IPS DF 19.7 (cell line): Measurements from ENCODE around the gene CRIM1.

Experiments
- DNase-seq: peaks from one replicate; pipeline ENCODE4 v3.0.0-alpha.2; 2013; ENCODE audit warnings: low read depth, low spot score

Gene CRIM1

DNA sequence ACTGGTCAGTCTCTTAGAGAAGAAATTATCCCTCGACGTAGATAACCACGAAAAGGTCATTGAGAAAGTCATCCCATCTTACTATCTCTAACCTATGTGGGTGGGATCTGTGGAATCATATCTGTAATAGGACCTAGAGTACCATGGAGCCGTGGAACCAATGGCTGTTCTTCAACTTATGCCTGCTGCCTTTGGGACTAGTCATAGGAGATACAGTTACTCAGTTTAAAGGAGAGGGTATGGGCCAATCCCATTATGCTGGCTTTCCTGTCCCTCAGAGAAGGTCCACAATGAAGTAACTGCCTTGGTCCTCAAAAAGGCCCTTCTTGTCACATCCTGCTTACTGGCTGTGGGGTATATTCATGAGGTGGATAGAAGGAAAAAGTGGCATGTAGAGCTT lies 164.9 kb downstream of the CRIM1 start:
- no peak for DNase-seq

DNA sequence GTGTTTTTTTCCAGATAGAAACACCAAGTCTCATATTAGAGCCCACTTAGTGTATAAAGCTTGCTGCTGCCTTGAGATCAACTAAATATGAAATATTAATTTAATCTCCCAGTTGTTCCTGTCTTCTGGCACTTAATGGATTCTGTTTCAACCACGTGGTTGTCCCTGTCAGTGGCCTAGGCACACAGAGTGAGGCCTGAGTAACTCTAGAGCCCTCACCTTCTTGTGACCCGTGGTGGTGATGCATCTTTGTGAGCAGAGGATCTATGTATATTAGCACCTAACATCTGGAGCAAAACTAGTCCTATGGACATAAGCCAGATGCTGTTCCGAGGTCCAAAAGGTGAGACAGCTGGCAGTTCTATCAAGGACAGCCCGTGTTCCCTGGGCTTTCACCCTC lies 167.6 kb downstream of the CRIM1 start:
- no peak for DNase-seq

GRCh38 chr2:36525245-36525644 lies 169.7 kb downstream of the CRIM1 start:
- DNase-seq = no peak

DNA sequence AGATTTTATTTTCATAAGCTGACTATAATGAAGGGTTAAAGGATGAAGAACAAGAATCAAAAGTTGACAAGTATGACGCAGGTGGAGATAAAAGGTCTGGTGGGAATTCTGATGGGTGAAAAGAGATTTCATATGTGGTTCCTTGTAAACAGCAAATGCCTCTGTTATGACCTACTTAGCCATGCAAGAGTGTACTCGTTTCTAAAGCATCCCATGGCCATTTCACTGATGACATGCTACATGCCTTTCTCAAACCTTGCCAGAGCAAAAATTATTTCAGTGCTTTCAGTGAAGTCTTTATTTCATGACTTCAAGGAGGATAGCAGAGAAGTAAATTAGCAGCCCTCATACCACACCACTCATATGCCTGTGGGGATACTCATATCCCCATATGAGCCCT lies 170.6 kb downstream of the CRIM1 start:
- DNase-seq = no peak

- DNase-seq = no peak
These were observed 172.7 kb downstream of the CRIM1 start for GRCh38 chr2:36528274-36528673.

GRCh38 chr2:36528766-36529392 lies 173.3 kb downstream of the CRIM1 start:
- no peak for DNase-seq

DNA sequence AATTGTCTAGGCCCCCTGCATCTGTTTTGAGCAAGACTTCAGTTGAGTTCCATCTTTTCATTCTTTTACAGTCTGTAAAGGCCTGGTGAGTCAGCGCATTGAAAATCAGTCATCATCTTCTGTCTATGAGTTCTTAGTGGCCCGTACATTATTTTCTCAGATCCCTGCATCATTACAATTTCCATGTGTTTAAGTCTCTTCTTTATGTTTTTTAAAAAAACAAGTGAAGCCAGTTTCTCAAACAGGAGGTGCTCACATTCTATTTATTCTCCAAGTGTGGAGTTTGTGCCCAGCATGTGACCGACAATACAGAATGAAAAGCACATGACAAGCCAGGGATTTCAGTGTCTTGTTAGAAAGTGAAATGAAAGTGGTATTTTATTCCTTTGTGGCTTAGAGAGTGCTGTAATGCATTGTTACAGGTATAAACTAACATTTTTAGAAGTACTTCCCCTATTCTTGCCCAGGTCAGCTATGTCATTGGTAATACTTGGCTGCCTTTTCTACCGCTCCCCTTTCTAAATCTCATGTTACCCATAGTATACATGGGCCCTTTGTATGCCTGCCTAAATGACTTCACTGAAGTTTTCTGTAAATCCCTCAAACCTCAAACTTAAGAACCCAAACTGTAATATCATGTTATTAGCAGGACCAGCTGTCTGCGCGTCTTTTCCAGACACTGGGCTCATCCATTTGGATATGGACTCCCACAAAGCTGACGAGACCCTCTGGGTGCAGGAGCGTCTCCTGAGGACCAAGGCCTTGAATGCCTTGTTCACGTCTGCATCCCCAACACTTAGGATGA lies 174.8 kb downstream of the CRIM1 start:
- no peak for DNase-seq

DNA sequence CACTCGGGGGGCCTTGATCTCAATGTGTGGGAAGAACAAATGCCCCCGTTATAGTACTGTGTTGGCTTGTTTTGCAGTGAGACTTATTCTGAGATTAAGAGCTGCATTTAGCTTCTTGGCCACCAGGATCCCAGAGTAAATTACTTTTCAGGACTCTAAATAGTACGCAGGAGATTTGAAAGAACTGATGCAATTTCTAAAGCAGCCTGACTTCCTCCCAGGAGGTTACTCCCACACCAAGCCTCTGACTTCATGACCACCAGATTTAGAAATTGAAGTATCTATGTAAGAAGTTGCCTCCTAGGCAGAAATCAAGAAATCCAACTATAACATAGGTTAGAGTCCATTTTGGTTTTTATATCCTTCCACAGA lies 175.4 kb downstream of the CRIM1 start:
- DNase-seq = no peak

DNA sequence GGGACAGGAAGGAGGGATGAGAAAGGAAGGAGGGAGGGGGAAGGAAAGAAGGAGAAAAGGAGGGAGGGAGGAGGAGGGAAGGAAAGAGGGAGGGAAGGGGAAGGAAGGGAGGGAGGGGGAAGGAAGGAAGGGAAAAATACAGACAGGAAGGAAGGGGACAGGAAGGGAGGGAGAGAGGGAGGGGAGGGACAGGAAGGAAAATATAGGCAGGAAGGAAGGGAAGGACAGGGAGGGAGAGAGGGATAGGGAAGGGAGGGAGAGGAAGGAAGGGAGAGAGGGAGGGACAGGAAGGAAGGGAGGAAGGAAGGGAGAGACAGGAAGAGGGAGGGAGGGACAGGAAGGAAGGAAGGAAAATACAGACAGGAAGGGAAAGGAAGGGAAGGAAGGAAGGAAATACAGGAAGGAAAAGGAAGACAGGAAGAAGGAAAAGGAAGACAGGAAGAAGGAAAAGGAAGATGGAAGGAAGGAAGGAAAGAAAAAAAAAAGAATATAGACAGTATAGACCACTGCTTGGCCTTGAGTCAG lies 178.8 kb downstream of the CRIM1 start:
- no peak for DNase-seq

GRCh38 chr2:36535099-36535498 lies 179.5 kb downstream of the CRIM1 start:
- no peak for DNase-seq

- DNase-seq = no peak
These were observed 181.2 kb downstream of the CRIM1 start for GRCh38 chr2:36536776-36537175.

- no peak for DNase-seq
These were observed 182.8 kb downstream of the CRIM1 start for GRCh38 chr2:36538335-36538734.

DNA sequence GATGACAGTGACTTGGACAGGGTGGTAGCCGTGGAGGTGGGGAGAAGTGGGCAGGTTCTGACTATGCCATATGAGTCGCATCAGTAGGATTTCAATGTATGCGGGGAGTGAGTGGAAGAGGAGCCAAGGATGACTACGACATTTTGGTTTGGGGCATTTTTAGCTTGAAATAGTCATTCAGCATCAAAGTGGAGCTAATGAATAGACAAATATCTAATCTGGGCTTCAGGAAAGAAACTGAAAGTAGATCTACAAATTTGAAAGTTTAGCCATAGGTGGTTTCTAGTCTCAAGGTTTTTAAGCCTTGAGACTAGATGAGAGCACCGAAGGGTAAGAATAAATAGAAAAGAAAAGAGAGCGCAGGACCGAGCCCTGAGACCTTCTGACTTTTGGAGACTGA lies 184.1 kb downstream of the CRIM1 start:
- DNase-seq = no peak

GRCh38 chr2:36540986-36541754 lies 185.6 kb downstream of the CRIM1 start:
- DNase-seq = no peak

- DNase-seq = no peak
These were observed 186.5 kb downstream of the CRIM1 start for GRCh38 chr2:36541891-36542595.

- DNase-seq = no peak
These were observed 189.2 kb downstream of the CRIM1 start for GRCh38 chr2:36544638-36545338.

DNA sequence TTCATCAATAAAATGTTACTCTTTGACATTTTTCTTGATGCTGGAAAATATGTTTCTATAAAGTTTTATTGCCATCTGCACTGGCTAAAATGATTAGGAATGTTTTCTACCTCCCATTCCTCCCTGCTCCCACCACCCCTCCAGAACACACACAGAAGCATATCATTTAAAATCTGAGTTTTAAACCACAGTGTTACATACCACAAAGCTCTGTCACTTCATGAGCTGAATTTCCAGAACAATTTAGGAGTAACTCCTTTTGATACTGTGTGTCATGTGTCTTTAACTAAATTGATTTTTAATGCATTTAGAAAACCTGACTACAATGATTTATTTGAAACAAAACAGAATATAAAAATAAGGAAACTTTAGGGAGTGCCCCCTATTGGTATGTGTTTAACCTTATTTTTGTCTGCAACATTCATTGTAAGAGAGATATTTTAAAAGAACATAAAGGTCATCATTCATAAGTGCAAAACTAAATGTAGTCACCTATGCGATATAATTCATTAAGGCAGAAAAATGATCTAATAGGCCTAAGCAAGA lies 190.4 kb downstream of the CRIM1 start:
- DNase-seq = no peak

DNA sequence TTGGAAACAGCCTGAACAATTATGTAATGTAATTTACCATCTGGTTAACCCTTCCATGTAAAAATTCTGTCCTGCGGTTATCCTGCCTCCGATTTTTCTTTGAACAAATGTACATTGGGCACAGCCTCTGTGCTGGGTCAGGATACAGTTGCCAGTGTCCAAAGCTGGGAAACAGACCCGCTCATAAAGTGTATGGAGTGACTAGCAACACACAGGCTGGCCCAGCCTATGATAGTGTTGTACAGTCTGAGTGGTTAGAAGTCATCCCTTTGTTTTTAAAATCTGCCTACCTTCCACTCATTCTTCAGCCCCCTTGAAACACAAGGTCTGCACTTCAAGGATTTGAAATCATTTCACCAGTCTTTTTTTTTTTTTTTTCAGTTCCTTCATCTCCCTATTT lies 192.3 kb downstream of the CRIM1 start:
- DNase-seq = no peak

- no peak for DNase-seq
These were observed 193.6 kb downstream of the CRIM1 start for GRCh38 chr2:36549165-36549574.

DNA sequence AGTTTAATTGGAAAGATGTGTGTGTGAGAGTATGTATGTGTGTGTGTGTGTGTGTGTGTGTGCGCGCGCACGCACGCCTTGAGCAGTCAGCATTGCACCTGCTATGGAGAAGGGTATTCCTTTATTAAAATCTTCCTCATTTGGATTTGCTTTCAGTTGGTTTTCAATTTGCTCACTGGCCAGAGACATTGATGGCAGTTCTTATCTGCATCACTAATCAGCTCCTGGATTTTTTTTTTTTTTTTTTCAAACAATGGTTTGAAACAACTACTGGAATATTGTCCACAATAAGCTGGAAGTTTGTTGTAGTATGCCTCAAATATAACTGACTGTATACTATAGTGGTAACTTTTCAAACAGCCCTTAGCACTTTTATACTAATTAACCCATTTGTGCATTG lies 194.4 kb downstream of the CRIM1 start:
- no peak for DNase-seq

DNA sequence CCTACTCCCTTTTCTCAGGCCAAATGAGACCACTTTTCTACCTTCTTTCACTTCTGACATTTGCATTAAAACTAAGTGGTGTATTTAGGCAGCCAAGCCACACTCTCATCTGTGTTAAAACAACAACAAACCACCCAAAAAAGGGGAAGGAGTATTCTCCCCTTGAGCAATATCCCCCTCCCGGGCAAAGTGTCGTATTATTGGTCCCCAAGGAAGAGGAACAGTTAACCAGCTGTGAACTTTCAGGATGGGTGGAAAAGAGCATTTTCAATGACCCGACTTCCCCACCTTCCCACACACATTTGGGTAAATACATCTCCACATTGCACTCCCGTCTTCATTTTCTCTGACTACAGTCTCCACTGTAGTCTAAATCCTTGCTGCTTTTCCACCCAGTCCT lies 198.1 kb downstream of the CRIM1 start:
- DNase-seq = no peak
